T-helper 1 cell treated with Interleukin-12 subunit alpha and Interleukin-12 subunit beta and Interleukin-4 antibody, amounts not matched to agents 30 μg/mL and 1 μg/mL, for 36 hours (primary cell): ENCODE data around the gene CT45A1.
"Not testable (repeated sequence)": the region's sequence is repeated elsewhere in the genome, so short reads cannot be mapped to it uniquely, and the experiment has no call there.

Source experiments
- H3K27ac Mint-ChIP-seq: one replicate; pipeline ENCODE4 v1.8.0; 2021; ENCODE audit warnings: mild to moderate bottlenecking, mixed read lengths
- H3K27me3 Mint-ChIP-seq: one replicate; pipeline ENCODE4 v1.8.0; 2021; ENCODE audit warnings: low read depth, mixed read lengths
- H3K36me3 Mint-ChIP-seq: one replicate; pipeline ENCODE4 v1.8.0; 2021; ENCODE audit warnings: low read depth, mixed read lengths
- H3K4me1 Mint-ChIP-seq: one replicate; pipeline ENCODE4 v1.8.0; 2021; ENCODE audit warnings: low read depth, mixed read lengths
- H3K4me3 Mint-ChIP-seq: one replicate; pipeline ENCODE4 v1.8.0; 2021; ENCODE audit warnings: mild to moderate bottlenecking, moderate library complexity, mixed read lengths
- H3K9me3 Mint-ChIP-seq: one replicate; pipeline ENCODE4 v1.8.0; 2021; ENCODE audit warnings: mixed read lengths

Gene CT45A1

DNA sequence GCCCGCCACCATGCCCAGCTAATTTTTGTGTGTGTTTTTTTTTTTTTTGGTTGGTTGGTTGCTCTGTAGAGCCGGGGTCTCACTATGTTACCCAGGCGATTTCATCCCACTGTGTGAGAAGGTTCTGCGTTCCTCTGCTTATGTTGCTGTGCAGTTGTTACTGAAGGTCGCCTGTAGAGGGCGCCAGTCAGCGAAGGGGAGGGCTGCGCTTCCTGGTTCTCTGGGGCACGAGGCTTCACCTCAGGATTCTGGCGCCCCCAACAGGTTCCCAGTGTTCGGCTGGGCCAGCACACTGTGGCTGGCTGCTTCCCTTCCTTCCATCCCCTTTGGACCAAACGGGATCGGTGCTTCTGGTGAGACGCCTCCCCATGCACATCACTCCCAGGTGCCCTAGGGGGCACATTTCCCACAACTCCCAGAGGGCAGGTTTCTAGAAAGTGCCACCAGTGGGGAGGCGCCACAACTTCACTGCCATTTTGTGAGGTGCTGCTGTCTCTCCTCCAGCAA lies at the start of gene CT45A1:
TSS of gene CT45A1 (plus strand) at position 457 of the 507 bp plus-strand sequence. CDS start 5,302 bp downstream, outside the sequence.
- H3K9me3 Mint-ChIP-seq, H3K36me3 Mint-ChIP-seq, H3K4me1 Mint-ChIP-seq, H3K4me3 Mint-ChIP-seq, H3K27ac Mint-ChIP-seq, H3K27me3 Mint-ChIP-seq: not testable (repeated sequence)

GRCh38 chrX:135672979-135673378 lies 40.5 kb upstream of the CT45A1 start:
- H3K27ac Mint-ChIP-seq, H3K36me3 Mint-ChIP-seq, H3K4me3 Mint-ChIP-seq, H3K9me3 Mint-ChIP-seq, H3K27me3 Mint-ChIP-seq, H3K4me1 Mint-ChIP-seq: not testable (repeated sequence)

- H3K4me1 Mint-ChIP-seq, result no peaks in the 10 kb centered on the region
- H3K36me3 Mint-ChIP-seq, result no peaks in the 10 kb centered on the region
- no peak overlapping the region for H3K4me3 Mint-ChIP-seq
- peaks cover 5% of the 10 kb centered on the region for H3K27me3 Mint-ChIP-seq
- H3K27ac Mint-ChIP-seq, result no peak overlapping the region
- H3K9me3 Mint-ChIP-seq, result no peaks in the 10 kb centered on the region
These were observed 25.3 kb upstream of the CT45A1 start for GRCh38 chrX:135688137-135688536.

DNA sequence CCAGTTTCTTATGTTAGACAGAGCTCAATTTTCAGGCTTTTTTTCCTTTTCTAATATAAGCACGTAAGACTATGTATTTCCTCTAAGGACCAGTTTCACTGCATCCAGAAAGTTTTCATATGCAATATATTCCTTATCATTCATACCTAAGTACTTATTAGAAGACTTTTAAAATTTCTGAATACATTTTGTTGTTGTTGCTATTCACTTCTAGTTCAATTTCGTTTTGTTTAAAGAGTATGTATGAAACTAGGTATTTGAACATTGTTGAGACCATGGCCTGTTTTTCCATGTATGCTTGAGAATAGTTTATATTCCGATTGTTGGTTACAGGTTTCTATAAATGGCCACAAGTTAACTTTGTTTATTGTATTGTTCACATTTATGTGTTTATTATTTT lies 18.0 kb upstream of the CT45A1 start:
- H3K36me3 Mint-ChIP-seq, result no peaks in the 10 kb centered on the region
- peaks cover 2% of the 10 kb centered on the region for H3K27me3 Mint-ChIP-seq
- H3K27ac Mint-ChIP-seq, result no peak overlapping the region
- H3K4me3 Mint-ChIP-seq, result no peak overlapping the region
- no peaks in the 10 kb centered on the region for H3K4me1 Mint-ChIP-seq
- no peaks in the 10 kb centered on the region for H3K9me3 Mint-ChIP-seq

DNA sequence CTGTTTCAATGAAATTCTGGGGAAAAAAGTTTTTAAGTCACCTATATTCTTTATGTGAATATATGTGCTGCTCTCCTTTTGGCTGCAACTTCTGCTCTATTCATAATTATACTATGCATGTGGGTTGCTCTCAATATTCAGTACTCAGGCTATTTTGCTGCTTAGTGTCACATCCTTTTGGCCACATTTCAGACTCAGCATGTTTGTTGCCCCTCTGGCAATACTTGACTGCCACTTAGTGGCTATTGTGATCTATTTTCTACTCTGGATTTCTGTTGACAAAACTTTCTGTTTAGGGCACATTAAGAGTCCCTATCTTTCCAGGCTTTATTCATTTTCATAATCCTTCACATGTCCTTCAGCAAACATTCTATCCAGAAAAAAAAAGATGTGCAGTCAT lies 15.8 kb upstream of the CT45A1 start:
- Mint-ChIP-seq H3K4me1 (no peaks in the 10 kb centered on the region), H3K9me3 (no peaks in the 10 kb centered on the region), H3K36me3 (no peaks in the 10 kb centered on the region), H3K27ac (no peak overlapping the region), H3K4me3 (no peak overlapping the region), H3K27me3 (no peaks in the 10 kb centered on the region)

DNA sequence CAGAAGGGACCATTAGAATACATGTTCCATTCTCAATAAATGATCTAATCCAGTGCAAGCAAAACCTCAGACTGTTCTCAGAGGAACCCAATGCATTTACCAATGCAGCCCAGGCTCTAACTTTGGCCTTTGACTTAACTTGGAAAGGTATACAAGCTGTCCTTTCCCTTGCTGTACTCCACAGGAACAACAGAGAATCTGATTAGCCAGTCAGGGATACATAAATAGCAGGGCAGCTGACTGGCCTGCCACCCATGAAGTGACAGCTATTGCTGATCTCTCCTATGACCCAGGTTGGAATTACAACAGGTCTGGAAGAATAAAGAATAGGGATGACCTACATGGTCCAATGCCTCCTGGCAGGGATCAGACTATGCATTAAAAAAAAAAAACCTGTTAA lies 14.5 kb upstream of the CT45A1 start:
- H3K27ac Mint-ChIP-seq, result no peak overlapping the region
- no peak overlapping the region for H3K4me3 Mint-ChIP-seq
- no peaks in the 10 kb centered on the region for H3K27me3 Mint-ChIP-seq
- H3K36me3 Mint-ChIP-seq, result no peaks in the 10 kb centered on the region
- H3K4me1 Mint-ChIP-seq, result no peaks in the 10 kb centered on the region
- H3K9me3 Mint-ChIP-seq, result no peaks in the 10 kb centered on the region

GRCh38 chrX:135707880-135708279 lies 5.6 kb upstream of the CT45A1 start:
- no peaks in the 10 kb centered on the region for H3K4me1 Mint-ChIP-seq
- H3K4me3 Mint-ChIP-seq, result no peak overlapping the region

GRCh38 chrX:135713795-135714194 lies 356 bp downstream of the CT45A1 start:
- Mint-ChIP-seq H3K4me3 (no peak overlapping the region), H3K36me3 (no peaks in the 10 kb centered on the region), H3K9me3 (no peaks in the 10 kb centered on the region), H3K4me1 (no peaks in the 10 kb centered on the region), H3K27ac (no peak overlapping the region), H3K27me3 (no peaks in the 10 kb centered on the region)

More at GRCh38 chrX:135707880-135708279, 5.6 kb upstream of the CT45A1 start:
- Mint-ChIP-seq H3K36me3 (no peaks in the 10 kb centered on the region), H3K27me3 (no peaks in the 10 kb centered on the region), H3K27ac (no peak overlapping the region), H3K9me3 (no peaks in the 10 kb centered on the region)

- H3K36me3 Mint-ChIP-seq, H3K4me1 Mint-ChIP-seq, H3K27ac Mint-ChIP-seq, H3K4me3 Mint-ChIP-seq, H3K9me3 Mint-ChIP-seq, H3K27me3 Mint-ChIP-seq: not testable (repeated sequence)
These were observed 21.2 kb downstream of the CT45A1 start for GRCh38 chrX:135734666-135735065.

- Mint-ChIP-seq H3K27me3 (no peaks in the 10 kb centered on the region), H3K4me1 (no peaks in the 10 kb centered on the region), H3K27ac (no peak overlapping the region), H3K36me3 (no peaks in the 10 kb centered on the region), H3K9me3 (no peaks in the 10 kb centered on the region), H3K4me3 (no peak overlapping the region)
These were observed 24.1 kb downstream of the CT45A1 start for GRCh38 chrX:135737366-135738071.

GRCh38 chrX:135740681-135741149 lies 27.3 kb downstream of the CT45A1 start:
- Mint-ChIP-seq H3K9me3 (no peaks in the 10 kb centered on the region), H3K27ac (no peak overlapping the region), H3K4me1 (no peaks in the 10 kb centered on the region), H3K27me3 (no peaks in the 10 kb centered on the region), H3K4me3 (no peak overlapping the region), H3K36me3 (no peaks in the 10 kb centered on the region)

DNA sequence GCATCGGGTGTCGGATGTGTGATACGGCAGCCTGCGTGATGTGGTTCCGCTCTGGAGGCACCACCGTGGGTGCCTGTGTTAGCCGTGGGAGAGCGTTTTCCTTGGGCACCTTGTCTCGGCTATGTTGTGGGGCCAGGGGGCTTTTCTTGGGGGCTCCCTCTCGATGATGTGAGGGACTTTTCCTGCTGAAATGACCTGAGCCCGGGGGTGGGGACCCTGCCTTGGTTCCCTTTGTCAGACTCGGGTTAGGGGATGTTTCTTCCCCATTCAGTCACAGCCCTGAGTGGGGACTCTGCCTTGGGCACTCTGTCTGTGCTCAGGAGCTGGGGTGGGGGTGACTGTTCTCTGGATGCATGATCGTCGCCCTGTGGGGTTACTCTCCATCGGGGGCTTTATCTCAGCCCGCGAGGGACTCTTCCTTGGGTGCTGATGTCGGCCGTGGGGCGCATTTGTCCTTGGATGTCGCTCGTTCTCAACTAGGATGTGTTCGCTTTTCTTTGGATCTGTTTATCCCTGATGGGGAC lies 27.8 kb downstream of the CT45A1 start:
- Mint-ChIP-seq H3K9me3 (no peaks in the 10 kb centered on the region), H3K4me3 (no peak overlapping the region), H3K36me3 (no peaks in the 10 kb centered on the region), H3K27me3 (no peaks in the 10 kb centered on the region), H3K4me1 (no peaks in the 10 kb centered on the region), H3K27ac (no peak overlapping the region)

GRCh38 chrX:135744739-135745138 lies 31.3 kb downstream of the CT45A1 start:
- not testable (repeated sequence) for H3K9me3 Mint-ChIP-seq, H3K27ac Mint-ChIP-seq, H3K4me3 Mint-ChIP-seq, H3K27me3 Mint-ChIP-seq, H3K36me3 Mint-ChIP-seq, H3K4me1 Mint-ChIP-seq

DNA sequence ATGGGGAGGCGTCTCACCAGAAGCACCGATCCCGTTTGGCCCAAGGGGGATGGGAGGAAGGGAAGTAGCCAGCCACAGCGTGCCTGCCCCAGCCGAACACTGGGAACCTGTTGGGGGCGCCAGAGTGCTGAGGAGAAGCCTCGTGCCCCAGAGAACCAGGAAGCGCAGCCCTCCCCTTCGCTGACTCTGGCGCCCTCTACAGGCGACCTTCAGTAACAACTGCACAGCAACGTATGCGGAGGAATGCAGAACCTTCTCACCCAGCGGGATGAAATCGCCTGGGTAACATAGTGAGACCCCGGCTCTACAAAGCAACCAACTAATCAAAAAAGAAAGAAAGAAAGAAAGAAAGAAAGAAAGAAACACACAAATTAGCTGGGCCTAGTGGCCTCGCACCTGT lies 54.7 kb downstream of the CT45A1 start, which contains the start of gene CT45A3:
TSS of gene CT45A3 (minus strand) at position 101 of the 400 bp plus-strand sequence. CDS start 3,747 bp downstream, outside the sequence.
- not testable (repeated sequence) for H3K27me3 Mint-ChIP-seq

More for the DNA sequence above, 54.7 kb downstream of the CT45A1 start, which contains the start of gene CT45A3:
- not testable (repeated sequence) for H3K27ac Mint-ChIP-seq, H3K4me3 Mint-ChIP-seq, H3K4me1 Mint-ChIP-seq, H3K9me3 Mint-ChIP-seq, H3K36me3 Mint-ChIP-seq
